GM13977 (cell line): ENCODE measurements around the gene PCYT2.

Experiments
- DNase-seq: peaks from one replicate; pipeline ENCODE4 v3.0.0; 2012; ENCODE audit warnings: low spot score
- in situ Hi-C: fragments of 300-500 bp; cut with MboI; formaldehyde crosslinking; loops from one replicate; pipeline ENCODE4 v1.12.0; 2022; ENCODE audit warnings: low sequenced_read_pairs, low pct_unique_long_range_greater_than_20kb, mixed read lengths, inconsistent platforms; ENCODE audit not compliant: unreplicated experiment
- TF ChIP-seq, protein P1 (sequence below): IDR thresholded peaks from 2 replicates; pipeline ENCODE4 v1.5.1; 2012; ENCODE audit warnings: mild to moderate bottlenecking, control low read depth; ENCODE audit not compliant: insufficient read depth; ENCODE audit errors: extremely low read depth, missing control alignments

PCYT2 gene

GRCh38 chr17:81929253-81930141, 18.3 kb upstream of the PCYT2 start:
- TF ChIP-seq, protein P1, sequence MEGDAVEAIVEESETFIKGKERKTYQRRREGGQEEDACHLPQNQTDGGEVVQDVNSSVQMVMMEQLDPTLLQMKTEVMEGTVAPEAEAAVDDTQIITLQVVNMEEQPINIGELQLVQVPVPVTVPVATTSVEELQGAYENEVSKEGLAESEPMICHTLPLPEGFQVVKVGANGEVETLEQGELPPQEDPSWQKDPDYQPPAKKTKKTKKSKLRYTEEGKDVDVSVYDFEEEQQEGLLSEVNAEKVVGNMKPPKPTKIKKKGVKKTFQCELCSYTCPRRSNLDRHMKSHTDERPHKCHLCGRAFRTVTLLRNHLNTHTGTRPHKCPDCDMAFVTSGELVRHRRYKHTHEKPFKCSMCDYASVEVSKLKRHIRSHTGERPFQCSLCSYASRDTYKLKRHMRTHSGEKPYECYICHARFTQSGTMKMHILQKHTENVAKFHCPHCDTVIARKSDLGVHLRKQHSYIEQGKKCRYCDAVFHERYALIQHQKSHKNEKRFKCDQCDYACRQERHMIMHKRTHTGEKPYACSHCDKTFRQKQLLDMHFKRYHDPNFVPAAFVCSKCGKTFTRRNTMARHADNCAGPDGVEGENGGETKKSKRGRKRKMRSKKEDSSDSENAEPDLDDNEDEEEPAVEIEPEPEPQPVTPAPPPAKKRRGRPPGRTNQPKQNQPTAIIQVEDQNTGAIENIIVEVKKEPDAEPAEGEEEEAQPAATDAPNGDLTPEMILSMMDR, result no peak
- DNase-seq, result no peak
- in situ Hi-C loops, result no loop called here

DNA sequence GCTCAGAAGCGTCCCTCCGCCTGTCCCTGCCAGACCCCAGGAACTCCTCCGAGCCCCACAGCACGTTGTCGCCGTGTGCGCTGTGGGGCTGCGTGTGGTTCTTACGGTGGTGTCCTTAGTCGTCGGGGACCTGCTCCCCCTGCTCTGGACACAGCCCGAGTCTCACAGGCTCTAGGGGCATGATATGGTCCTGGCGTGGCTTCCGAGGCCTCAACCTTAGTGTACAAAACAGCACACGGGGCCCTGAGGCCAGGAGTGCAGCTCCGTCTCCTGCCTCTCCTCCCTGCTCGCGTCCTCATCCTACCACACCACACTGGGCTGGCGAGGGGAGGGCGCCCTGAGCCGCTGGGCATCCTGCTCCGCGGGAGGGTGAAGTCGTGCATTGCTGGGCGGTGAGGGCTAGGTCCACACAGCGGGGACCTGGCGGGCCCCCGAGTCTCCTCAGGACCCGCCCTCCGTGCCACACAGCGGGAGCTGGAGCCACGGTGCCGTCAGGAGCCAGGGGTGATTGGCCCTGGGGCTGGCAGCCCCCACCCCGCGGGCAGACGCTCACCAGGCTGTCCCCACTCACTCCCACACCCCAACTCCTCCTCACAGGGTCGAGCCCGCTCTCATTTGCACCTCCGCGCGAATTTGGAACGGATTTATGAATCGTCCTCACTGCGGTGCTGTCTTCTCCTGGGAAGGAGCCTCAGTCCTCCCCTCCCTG, 17.5 kb upstream of the PCYT2 start:
- DNase-seq, result no peak
- in situ Hi-C loops, result no loop called here
- TF ChIP-seq, protein P1, result no peak

- TF ChIP-seq, protein P1, result peak; percentile 57
- in situ Hi-C loops, result no loop called here
- peak; percentile 100 for DNase-seq
Observed at GRCh38 chr17:81927653-81928543, 16.7 kb upstream of the PCYT2 start, which contains the start of gene MAFG. TSS of gene MAFG (minus strand) at chr17:81927735. CDS start at chr17:81923185, 4,550 bp downstream.

- no peak for DNase-seq
- TF ChIP-seq, protein P1, result peak; percentile 17
Observed at GRCh38 chr17:81927152-81927652, 16.0 kb upstream of the PCYT2 start.

DNA sequence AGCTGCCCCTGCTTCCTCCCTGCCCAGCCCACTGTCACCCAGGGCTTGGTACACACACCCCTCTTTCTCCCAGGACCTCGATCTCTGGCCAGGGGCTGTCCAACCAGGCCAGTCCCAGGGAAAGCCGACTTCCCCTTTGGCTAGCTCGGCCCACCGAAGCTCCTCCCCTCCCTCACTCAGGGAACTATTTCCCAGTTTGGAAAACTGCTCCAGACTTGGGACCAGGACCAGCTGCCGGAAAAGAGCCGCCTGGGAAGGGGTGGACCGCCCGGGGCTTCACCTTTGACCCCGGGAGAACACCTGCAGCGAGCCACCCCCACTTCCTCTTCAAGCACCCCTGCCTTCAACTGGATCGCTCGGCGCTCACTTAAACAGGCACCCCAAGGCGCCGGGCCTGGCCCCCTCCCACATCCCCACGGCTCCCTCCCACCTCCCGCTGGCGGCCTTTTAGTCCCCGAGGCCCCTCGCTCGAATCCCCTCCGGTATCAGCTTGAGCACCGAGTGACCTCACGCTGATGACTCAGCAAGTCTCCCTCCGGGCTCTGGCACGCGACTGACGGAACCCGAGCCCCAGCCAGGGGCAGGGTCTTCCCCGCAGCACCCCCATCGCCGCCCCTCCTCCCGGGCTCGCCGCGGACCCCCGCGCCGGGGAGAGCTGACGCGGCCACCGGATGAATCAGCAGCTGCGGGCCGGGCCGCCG, 15.4 kb upstream of the PCYT2 start:
- peak; percentile 87 for DNase-seq
- TF ChIP-seq, protein P1, result no peak
- in situ Hi-C loops, result no loop called here

More at GRCh38 chr17:81927152-81927652, 16.0 kb upstream of the PCYT2 start:
- in situ Hi-C loops, result no loop called here
